ENCODE results near the gene TMEM25. TPM values are rescaled to one million over a fixed set of nuclear protein-coding genes. Genes with fewer than 3 reads are reported as not detected.

The TMEM25 gene
- total and polyA plus RNA-seq, 3 donors from 2014 or later: 16.4 to 46.8 (median 33.1) TPM

GRCh38 chr11:118532852-118533768 lies 2.1 kb downstream of the TMEM25 start:
- H3K4me1 ChIP-seq: peaks cover 15% of the 10 kb centered on the region
- TF ChIP-seq, protein P1, sequence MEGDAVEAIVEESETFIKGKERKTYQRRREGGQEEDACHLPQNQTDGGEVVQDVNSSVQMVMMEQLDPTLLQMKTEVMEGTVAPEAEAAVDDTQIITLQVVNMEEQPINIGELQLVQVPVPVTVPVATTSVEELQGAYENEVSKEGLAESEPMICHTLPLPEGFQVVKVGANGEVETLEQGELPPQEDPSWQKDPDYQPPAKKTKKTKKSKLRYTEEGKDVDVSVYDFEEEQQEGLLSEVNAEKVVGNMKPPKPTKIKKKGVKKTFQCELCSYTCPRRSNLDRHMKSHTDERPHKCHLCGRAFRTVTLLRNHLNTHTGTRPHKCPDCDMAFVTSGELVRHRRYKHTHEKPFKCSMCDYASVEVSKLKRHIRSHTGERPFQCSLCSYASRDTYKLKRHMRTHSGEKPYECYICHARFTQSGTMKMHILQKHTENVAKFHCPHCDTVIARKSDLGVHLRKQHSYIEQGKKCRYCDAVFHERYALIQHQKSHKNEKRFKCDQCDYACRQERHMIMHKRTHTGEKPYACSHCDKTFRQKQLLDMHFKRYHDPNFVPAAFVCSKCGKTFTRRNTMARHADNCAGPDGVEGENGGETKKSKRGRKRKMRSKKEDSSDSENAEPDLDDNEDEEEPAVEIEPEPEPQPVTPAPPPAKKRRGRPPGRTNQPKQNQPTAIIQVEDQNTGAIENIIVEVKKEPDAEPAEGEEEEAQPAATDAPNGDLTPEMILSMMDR (IDR thresholded peaks at IDR 0.05): no peak
- TF ChIP-seq POLR2A (IDR thresholded peaks at IDR 0.05): no peak
- no peaks in the 10 kb centered on the region for H3K36me3 ChIP-seq (ENCODE audit: low read depth, missing control alignments)
- intact Hi-C loops (cut with DNase I; ENCODE audit: low total_unique reads): no loop called here
- H3K27ac ChIP-seq: no peak overlapping the region
- 93% methylated on average over 6 to 19 of the region's 19 CpGs for WGBS, 2 donors
- H3K27me3 ChIP-seq: no peaks in the 10 kb centered on the region
- H3K9me3 ChIP-seq: no peaks in the 10 kb centered on the region
- no peak for DNase-seq
- H3K4me3 ChIP-seq: no peak overlapping the region

GRCh38 chr11:118533769-118534729 lies 3.1 kb downstream of the TMEM25 start:
- 74 to 79% methylated on average over 15 to 25 of the region's 27 CpGs for whole genome bisulfite sequencing, 2 donors
- no peak overlapping the region for H3K27ac ChIP-seq
- no peak overlapping the region for H3K4me3 ChIP-seq
- intact Hi-C loops (cut with DNase I; ENCODE audit: low total_unique reads): no loop called here
- no peaks in the 10 kb centered on the region for H3K27me3 ChIP-seq
- no peak for TF ChIP-seq POLR2A (IDR thresholded peaks at IDR 0.05)
- TF ChIP-seq, protein P1 (IDR thresholded peaks at IDR 0.05): no peak
- H3K9me3 ChIP-seq: no peaks in the 10 kb centered on the region
- no peaks in the 10 kb centered on the region for H3K36me3 ChIP-seq (ENCODE audit: low read depth, missing control alignments)
- DNase-seq: peak; percentile 50
- H3K4me1 ChIP-seq: peaks cover 15% of the 10 kb centered on the region

- no peak for DNase-seq
- Histone ChIP-seq H3K27me3 (no peaks in the 10 kb centered on the region), H3K27ac (no peak overlapping the region), H3K9me3 (no peaks in the 10 kb centered on the region), H3K4me3 (no peak overlapping the region), H3K4me1 (peaks cover 6% of the 10 kb centered on the region), H3K36me3 (ENCODE audit: low read depth, missing control alignments) (no peaks in the 10 kb centered on the region)
- TF ChIP-seq, protein P1 (IDR thresholded peaks at IDR 0.05): no peak
- intact Hi-C loops (cut with DNase I; ENCODE audit: low total_unique reads): no loop called here
- 78 to 85% methylated on average over 7 to 9 of the region's 9 CpGs for WGBS, 2 donors
Observed at GRCh38 chr11:118535261-118535660, 4.3 kb downstream of the TMEM25 start.

DNA sequence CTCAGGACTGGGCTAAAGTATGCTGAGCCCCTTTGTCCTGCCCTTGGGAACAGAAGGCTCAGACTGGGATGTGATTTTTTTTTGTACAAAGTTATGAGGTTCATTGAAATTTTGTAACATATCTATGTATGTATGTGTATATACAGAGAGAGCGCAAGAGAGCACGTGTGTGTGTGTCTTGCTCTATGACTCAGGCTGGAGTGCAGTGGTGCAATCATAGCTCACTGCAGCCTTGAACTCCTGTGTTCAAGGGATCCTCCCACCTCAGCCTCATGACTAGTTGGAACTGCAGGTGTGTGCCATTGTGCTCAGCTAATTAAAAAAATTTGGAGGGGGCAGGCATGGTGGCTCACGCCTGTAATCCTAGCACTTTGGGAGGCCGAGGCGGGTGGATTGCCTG lies 5.7 kb downstream of the TMEM25 start:
- no peak for DNase-seq
- H3K9me3 ChIP-seq: no peaks in the 10 kb centered on the region
- no peak overlapping the region for H3K27ac ChIP-seq
- 91 to 96% methylated on average over 5 of the region's 5 CpGs for WGBS, 2 donors
- no peak overlapping the region for H3K4me3 ChIP-seq
- TF ChIP-seq, protein P1 (IDR thresholded peaks at IDR 0.05): no peak
- TF ChIP-seq POLR2A (IDR thresholded peaks at IDR 0.05): no peak
- intact Hi-C loops (cut with DNase I; ENCODE audit: low total_unique reads): no loop called here
- H3K36me3 ChIP-seq (ENCODE audit: low read depth, missing control alignments): no peaks in the 10 kb centered on the region
- peaks cover 3% of the 10 kb centered on the region for H3K4me1 ChIP-seq
- no peaks in the 10 kb centered on the region for H3K27me3 ChIP-seq

All from testis (tissue), 3 donors.